ENCODE results near the gene CD82. TPM values are rescaled to one million over a fixed set of nuclear protein-coding genes. Genes with fewer than 3 reads are reported as not detected.

The CD82 gene
- total RNA-seq, 1 donor from 2014 or later: 16.1 TPM

DNA sequence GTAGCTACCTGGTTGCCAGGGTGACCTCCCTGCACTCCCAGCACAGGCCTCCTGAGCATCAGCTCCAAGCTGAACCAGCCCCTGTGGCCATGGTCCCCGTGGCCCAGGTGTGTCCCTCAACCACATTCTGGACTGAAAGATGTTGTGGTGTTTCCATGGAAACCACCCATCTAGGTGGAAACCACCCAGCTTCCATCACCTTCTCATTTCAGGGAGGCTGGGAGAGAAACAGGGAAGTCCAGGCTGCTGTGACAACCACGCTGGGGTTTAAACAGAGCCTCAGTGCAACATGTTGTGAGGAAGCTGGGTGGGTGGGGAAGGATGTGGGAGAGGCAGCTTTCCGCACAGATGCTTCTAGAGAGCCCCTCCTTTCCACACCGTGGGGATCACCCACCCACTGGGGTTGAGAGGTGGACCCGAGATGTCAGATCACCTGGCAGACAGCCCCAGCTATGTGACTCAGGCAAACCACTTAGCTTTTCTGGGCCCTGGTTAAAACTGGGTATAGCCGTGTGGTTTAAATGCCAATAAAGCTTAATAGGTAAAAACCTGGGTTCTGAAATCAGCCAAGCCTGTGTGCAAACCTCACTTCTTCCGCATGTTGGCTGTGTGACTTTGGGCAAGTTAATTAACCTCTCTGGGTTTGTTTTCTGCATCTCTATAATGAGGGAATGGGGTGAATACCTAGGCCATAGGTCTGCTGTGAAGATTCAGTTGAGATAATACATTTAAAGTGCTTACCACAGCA, 46.4 kb downstream of the CD82 start:
- no peak overlapping the region for H3K27ac Mint-ChIP-seq (ENCODE audit: unreplicated experiment)
- peaks cover 4% of the 10 kb centered on the region for H3K27me3 Mint-ChIP-seq (ENCODE audit: unreplicated experiment)
- no peak overlapping the region for H3K4me3 Mint-ChIP-seq (ENCODE audit: unreplicated experiment)
- TF ChIP-seq, protein P1, sequence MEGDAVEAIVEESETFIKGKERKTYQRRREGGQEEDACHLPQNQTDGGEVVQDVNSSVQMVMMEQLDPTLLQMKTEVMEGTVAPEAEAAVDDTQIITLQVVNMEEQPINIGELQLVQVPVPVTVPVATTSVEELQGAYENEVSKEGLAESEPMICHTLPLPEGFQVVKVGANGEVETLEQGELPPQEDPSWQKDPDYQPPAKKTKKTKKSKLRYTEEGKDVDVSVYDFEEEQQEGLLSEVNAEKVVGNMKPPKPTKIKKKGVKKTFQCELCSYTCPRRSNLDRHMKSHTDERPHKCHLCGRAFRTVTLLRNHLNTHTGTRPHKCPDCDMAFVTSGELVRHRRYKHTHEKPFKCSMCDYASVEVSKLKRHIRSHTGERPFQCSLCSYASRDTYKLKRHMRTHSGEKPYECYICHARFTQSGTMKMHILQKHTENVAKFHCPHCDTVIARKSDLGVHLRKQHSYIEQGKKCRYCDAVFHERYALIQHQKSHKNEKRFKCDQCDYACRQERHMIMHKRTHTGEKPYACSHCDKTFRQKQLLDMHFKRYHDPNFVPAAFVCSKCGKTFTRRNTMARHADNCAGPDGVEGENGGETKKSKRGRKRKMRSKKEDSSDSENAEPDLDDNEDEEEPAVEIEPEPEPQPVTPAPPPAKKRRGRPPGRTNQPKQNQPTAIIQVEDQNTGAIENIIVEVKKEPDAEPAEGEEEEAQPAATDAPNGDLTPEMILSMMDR (IDR thresholded peaks at IDR 0.05; ENCODE audit: unreplicated experiment): no peak
- peaks cover 17% of the 10 kb centered on the region for H3K4me1 Mint-ChIP-seq (ENCODE audit: unreplicated experiment)
- no peaks in the 10 kb centered on the region for H3K36me3 Mint-ChIP-seq (ENCODE audit: low read depth, unreplicated experiment)
- H3K9me3 Mint-ChIP-seq (ENCODE audit: unreplicated experiment): no peaks in the 10 kb centered on the region
- no peak for DNase-seq (ENCODE audit: low spot score)

DNA sequence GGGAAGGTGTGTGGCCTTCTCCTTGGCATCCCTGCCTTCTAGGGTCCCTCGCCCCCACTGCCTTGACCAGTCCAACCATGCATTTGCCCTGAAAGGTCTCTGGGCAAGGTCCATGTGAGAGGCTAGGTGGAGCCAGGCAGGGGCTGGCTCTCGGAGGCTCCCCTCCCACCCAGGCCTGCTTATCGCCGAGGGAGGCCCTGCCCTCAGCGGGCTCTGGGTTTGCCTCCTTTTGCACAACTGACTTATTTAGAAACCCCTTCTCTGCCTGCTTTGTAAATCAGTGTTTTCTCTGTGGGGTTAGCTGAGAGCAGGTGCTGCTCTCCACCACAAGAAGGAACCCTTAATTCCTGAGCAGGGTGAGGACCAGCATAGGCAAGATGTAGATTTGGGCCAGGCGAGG, 47.7 kb downstream of the CD82 start:
- Mint-ChIP-seq H3K27ac (ENCODE audit: unreplicated experiment) (no peak overlapping the region), H3K4me3 (ENCODE audit: unreplicated experiment) (no peak overlapping the region), H3K9me3 (ENCODE audit: unreplicated experiment) (no peaks in the 10 kb centered on the region), H3K4me1 (ENCODE audit: unreplicated experiment) (peaks cover 25% of the 10 kb centered on the region), H3K36me3 (ENCODE audit: low read depth, unreplicated experiment) (no peaks in the 10 kb centered on the region), H3K27me3 (ENCODE audit: unreplicated experiment) (peaks cover 3% of the 10 kb centered on the region)
- DNase-seq (ENCODE audit: low spot score): no peak
- TF ChIP-seq, protein P1 (IDR thresholded peaks at IDR 0.05; ENCODE audit: unreplicated experiment): no peak

DNA sequence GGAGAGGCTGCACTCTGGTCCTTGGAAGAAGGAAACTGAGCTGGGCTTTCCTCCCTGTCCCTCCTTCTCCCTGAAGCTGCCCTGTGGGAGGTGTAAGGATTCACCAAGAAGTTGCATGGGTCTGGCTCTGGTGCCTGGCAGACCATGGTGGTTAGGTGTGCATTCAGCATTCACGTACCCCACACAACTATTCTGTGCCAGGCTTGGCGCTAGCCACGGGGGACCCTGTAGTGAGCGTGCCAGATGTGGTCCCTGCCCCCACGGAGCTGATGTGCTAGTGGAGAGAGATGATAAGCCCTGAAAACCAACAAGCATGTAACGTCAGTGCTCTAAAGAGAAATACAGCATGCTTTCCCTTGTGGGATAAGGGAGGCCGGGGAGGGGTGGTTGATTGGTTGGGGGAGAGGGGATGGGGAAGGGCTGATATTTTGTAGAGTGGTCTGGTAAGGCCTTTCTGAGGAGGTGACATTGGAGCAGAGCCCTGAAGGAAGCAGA, 48.9 kb downstream of the CD82 start:
- TF ChIP-seq, protein P1 (IDR thresholded peaks at IDR 0.05; ENCODE audit: unreplicated experiment): no peak
- peaks cover 21% of the 10 kb centered on the region for H3K4me1 Mint-ChIP-seq (ENCODE audit: unreplicated experiment)

DNA sequence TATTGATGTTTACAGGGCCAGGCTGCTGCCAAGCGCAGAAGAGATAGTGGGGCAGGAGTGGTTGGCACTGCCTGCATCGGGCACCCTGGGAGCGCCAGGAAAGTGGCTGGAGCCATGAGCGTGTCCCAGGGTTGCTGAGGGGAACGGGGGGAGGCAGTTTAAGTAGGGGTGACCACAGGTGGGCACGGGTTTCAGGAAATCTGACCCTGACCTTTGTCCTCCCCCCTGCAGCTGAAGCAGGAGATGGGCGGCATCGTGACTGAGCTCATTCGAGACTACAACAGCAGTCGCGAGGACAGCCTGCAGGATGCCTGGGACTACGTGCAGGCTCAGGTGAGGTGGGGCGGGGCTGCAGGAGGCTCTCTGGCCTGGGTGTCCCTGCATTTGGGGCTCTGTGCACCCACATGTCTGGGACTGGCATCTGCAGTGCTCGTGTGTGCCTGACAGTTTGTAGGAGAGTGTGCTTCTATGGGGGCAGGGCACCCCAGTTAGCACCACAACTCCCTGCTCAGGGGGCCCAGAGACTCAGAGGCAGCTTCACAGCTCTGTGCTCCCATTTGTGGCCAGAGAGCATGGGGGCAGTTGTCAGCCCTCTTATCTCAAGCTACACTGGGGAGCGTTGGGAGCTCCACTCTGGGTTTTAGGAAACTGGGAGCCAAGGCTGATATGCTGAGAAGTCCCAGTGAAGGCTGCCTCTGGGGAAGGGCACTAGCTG, 49.7 kb downstream of the CD82 start:
- peaks cover 6% of the 10 kb centered on the region for H3K27me3 Mint-ChIP-seq (ENCODE audit: unreplicated experiment)

More for the DNA sequence above, 48.9 kb downstream of the CD82 start:
- DNase-seq (ENCODE audit: low spot score): no peak
- Mint-ChIP-seq H3K27ac (ENCODE audit: unreplicated experiment) (no peak overlapping the region), H3K27me3 (ENCODE audit: unreplicated experiment) (peaks cover 6% of the 10 kb centered on the region), H3K36me3 (ENCODE audit: low read depth, unreplicated experiment) (no peaks in the 10 kb centered on the region), H3K4me3 (ENCODE audit: unreplicated experiment) (no peak overlapping the region), H3K9me3 (ENCODE audit: unreplicated experiment) (no peaks in the 10 kb centered on the region)

More for the DNA sequence above, 49.7 kb downstream of the CD82 start:
- TF ChIP-seq, protein P1 (IDR thresholded peaks at IDR 0.05; ENCODE audit: unreplicated experiment): no peak
- Mint-ChIP-seq H3K4me1 (ENCODE audit: unreplicated experiment) (peaks cover 12% of the 10 kb centered on the region), H3K4me3 (ENCODE audit: unreplicated experiment) (no peak overlapping the region), H3K9me3 (ENCODE audit: unreplicated experiment) (no peaks in the 10 kb centered on the region), H3K27ac (ENCODE audit: unreplicated experiment) (no peak overlapping the region), H3K36me3 (ENCODE audit: low read depth, unreplicated experiment) (no peaks in the 10 kb centered on the region)
- DNase-seq (ENCODE audit: low spot score): no peak
